ENCODE data around the gene TOR1A.

TOR1A gene

DNA sequence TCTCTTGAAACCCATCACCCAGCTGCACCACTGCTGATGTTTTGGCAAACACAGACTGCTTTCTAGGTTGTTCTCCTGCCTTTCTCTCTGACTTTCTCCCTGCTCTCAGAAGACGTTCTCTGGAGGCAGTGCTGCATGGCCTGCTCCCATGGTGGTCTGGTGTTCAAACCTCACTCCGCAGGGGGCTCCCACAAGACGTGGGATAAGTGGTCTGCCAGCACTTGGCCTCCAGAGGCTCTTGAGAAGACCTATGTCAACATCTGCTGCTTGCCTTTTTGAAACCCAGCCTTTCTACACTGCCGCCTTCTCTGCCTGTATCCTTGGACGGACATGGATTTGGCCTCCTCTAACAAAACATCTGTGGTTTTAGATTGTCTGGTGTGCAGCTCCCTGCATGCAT lies 27.9 kb upstream of the TOR1A start:
- no peak for DNase-seq

DNA sequence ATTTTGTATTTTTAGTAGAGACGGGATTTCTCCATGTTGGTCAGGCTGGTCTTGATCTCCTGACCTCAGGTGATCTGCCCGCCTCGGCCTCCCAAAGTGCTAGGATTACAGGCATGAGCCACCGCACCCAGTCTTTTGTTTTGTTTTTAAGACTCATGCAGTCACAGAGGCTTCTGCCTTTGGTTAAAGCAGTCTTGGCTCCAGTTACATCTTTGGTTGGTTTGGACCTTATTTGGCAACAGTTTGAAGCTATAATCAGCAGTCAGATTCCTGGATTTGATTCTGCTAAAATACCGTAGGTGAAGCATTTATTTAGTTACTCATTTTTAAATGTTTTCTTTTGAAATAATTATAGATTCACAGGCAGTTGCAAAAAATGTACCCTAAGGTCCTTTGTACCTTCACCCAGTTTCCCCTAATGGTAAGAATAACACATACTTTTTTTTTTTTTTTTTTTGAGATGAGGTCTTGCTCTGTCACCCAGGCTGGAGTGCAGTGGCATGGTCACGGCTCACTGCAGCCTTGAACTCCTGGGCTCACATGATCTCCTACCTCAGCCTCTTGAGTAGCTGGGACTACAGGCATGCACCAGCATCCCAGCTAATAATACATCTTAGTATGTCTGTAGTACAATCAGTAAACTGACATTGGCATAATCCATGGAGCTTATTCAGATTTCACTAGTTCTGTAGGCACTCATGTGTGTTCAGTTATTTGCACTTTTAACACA lies 27.1 kb upstream of the TOR1A start:
- DNase-seq: no peak

DNA sequence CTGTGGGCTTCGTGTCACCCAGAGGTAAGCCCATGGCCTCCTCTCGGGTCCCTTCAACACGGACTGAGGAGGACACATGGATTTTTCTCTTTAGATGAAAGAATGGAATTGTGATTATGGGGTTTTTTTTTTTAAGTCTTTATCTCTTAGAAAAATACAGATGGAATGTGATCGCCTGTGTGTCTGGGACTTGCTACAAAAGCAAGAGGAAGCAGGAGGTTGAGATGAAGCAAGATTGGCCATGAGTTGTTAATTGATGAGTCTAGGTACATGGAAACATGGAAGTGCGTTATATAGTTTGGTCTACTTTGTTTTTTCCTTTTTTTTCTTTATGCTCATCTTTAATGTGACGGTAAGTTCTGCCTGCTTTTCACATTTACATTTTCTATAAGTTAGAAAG lies 26.0 kb upstream of the TOR1A start:
- DNase-seq: no peak

DNA sequence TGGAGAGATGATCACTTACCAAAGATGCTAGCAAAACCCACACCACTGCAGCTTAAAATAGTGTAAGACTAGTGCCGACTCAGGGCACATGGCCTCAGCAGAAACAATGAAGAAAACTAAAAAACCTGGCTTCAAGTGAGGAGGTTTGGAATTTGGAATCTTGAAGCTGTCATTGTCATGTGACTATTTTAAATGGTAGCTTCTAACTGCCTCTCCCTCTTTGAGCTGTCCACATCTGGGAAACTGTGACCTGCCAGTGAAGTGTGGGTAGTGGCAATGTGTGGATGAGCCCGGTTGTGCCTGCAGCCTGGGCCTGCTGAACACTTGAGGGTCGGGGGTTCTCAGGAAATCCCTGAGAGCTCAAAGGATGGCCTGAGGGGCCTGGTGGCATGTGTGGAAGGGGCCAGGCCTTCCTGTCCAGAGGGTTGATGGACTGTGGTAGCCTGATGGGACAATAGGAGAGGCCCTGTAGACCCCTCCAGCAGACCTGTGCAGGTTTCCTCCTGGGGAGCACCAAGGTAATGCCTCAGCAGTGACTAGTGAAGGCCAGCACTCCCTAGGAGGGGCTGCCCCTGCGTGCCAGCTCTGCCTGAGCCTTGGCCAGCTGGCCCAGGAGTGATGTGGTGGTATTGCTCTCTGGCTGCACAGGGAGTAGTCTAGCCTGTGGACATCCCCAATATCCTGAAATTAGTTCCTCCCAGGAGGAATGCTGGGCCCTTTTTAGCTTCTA lies 24.9 kb upstream of the TOR1A start:
- DNase-seq: no peak

DNA sequence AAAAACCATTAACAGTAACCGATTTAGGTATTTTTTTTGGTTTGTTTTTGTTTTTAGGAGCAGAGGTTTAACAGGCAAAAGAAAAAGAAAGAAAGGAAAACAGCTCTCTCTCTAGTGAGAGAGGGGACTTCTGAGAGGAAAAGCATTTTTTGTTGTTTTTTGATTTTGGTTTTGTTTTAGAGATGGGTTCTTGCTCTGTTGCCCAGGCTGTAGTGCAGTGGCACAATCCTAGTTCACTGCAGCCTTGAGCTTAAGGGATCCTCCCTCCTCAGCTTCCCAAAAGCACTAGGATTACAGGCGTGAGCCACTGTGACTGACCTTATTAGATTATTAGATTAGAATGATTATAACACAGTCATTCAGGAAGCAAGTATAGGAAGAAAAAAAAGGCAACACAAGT lies 21.4 kb upstream of the TOR1A start:
- DNase-seq: no peak

DNA sequence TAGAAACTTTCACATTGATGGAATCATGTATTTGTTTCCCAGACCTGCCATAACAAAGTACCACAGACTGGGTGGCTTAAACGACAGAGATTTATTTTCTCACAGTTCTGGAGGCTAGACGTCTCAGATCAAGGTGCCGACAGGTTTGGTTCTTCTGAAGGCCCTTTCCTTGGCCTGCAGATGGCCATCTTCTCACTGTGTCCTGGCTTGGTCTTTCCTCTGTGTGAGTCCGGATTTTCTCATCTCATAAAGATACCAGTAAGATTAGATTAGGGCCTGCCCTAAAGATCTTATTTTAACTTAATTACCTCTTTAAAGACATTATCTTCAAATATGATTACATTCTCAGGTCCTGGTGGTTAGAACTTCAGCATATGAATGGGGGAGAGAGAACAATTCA lies 17.1 kb upstream of the TOR1A start:
- DNase-seq: no peak

DNA sequence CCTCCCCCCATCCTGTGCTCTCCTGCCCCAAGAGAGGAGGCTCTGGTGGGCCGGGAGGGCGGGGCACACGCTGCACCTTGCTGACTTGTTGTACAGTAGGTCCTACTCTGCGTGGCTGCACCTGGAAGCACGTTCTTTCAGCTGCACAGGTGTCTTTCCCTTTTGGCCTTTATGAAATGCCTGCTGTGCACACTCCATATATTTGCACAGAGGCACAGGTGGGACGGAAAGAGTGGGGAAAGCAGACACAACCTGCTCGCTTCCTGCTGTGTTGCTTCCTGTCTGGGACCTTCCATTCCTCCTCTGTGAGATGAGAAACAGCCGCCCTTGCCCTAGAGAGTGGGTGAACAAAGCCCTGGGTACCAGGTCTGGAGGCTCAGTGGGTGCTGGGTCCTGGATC lies 16.1 kb upstream of the TOR1A start:
- no peak for DNase-seq

DNA sequence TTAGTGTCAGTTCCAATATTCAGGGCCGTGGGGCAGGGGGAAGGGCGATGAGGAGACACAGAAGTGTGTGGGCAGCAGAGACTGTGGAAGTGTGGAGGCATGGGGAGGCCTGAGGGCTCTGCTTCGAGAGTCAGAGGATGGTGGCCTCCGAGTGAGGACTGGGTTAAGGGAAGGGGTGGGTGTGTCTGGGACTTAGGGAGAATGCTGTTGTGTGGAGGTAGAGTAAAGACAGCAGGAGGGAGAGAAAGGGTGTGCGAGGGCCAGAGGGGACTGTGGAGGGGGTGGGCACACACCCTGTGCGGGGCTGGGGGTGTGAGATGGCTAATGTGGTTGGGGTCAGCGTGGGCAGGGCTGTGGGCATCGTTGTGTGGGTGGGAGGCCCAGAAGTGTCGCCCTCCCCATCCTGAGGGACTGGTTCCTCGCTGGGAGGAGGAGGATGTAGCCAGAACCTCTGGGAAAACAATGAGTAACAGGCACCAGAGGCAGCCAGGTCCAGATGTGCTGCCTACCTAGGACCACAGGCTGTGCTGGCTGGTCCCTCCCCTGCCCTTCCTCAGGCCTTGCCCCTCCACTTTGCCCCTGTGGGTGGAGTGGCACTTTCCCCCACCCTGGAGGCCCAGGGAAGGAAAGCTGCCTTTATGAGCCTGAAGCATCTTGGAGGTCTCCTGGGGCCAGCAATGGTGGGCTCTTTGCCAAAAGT lies 15.5 kb upstream of the TOR1A start:
- DNase-seq: no peak

DNA sequence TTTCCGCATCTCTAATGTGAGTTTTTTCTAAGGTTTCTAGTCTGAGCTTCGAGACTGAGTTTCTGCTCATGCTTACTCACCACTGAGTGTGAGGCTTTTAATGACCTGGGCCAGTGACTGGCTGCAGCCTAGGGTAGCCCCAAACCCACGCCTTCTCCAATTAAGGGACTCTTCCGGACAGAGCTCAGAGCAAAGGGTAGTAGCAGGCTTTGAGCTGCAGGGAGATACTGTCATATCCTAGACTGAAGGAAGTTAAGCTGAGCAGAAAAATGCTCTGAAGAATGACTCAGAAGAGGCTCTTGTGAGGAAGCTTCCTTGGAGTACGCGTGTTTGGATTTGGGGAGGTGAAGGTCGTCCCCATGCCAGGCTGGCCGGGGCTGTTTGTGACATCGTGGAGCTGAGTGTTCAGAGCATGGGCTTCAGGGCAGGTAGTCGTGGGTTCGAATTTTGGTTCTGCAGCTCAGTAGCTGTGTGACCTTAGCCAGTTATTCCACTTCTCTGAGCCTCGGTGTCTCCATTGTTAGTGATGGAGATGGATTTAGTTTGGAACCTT lies 14.8 kb upstream of the TOR1A start:
- DNase-seq: peak; percentile 56

DNA sequence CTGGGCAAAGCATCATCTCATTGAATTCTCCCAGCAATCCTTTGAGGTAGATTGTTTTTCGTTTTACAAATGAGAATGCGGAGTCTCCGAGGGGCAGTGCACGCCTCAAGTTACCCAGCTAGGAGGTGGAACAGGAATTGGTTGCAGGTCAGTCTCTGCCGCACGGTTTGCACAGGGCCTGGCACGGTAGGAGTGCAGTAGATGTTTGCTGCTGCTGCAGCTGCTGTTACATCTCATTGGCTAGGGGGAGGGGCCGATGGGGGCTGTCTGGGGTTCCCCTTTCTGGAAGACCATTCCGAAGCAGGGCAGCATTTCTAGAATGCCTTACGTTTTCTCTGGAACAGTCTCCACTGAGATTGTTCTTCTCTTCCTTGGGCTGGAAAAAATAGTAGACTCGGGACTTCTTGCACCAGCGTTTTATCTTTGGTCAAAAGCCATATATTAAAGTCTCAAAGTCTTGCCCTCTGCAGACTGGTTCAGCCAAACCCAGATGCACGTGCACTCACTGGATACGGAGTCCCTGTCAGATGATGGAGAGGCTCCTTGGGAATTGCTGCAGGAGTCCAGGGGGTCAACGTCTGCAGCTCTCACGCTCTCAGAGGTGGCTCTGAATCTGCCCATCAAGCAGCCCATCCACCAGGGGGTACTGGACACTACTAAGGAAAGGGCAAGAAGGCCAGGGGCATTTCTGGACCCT lies 12.5 kb upstream of the TOR1A start:
- DNase-seq: peak; percentile 64

DNA sequence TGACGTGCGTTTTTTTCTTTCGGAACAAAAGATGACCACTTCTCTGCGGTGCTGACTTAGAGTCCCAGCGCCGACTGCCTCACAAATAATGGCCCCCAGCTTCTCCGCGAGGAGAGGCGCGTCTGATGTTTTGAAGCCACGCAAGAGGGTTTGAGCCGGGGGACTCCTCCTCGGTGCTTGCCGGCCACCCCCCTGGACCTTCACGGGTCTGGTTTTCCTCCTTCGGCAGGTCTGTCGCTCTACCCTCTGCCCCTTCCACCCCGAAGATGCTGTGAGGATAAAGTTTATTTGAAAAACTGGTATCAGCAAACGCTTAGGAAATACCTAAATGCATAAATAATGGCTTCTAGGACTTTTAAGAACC lies 11.9 kb upstream of the TOR1A start:
- DNase-seq: no peak

DNA sequence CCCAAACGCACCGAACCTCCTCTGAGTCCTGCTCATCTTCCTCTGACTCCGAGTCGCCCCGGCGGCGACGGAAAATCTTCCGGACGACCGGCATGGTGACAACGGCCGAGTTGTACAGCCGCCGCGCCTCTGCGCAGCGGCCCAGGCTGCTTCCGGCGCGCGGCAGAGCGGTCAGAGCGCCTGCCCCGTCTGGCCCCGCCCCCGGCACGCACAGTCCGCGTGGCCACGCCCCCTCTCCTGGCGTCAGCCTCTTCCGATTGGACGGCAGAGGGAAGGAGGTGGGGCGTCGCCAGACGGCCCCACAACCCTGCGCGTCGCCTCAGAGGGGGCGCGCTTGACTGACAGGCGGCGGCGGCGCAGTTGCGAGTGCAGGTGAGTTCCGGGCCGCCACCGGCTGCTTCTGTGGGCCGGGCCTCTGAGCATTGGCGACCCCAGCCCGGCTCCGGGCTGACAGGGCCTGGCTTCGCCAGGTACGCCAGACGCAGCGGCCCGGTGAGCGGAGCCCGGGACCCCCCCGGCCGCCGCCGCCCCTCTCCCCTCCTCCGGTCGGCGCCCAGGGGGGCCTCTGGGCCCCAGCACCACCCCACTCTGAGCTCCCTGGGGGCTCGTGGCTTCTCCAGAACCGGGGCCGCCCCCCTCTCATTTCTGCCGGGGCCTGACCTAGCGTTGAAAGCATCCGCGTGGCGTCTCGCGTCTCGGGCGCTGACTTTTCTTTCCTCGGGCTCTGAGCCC lies 11.4 kb upstream of the TOR1A start, which contains the start of the genes C9orf78 and USP20:
Gene C9orf78 (minus strand): TSS at position 148 of the 732 bp plus-strand sequence. CDS start 54 bp downstream, at position 94.
Gene USP20 (plus strand): TSS at position 331 of the 732 bp plus-strand sequence. CDS start 17,098 bp downstream, outside the sequence.
- DNase-seq: peak; percentile 99

DNA sequence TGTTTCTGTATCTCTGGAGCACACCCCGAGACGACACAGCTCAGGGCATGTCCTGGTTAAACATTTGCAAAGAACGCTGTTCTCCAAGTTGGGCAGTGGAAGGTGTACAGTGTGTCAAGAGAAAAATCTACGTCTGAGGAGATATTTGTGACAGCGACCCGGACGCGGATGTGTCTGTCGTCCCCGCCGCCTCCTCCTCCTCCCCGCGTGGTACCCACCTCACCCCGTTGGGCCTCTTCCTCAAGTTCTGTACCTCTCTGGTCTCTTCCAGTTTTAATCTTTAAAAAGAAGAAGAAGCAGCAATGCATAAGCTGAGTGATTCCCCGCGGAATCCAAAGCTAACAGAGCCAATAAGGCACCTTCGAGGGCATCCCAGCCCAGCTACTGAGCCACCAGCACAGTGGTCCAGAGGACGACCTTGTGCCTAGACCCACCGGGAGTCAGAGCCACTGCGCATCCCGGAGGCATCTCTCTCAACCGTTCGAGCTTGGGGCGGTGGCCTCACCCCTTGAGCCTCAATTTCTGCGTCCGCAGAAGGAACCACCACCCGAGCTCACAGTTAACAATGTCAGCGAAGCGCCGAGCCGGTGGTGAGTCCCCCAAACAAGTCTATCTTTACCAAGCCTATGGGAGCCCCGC lies 10.7 kb upstream of the TOR1A start:
- peak; percentile 57 for DNase-seq

DNA sequence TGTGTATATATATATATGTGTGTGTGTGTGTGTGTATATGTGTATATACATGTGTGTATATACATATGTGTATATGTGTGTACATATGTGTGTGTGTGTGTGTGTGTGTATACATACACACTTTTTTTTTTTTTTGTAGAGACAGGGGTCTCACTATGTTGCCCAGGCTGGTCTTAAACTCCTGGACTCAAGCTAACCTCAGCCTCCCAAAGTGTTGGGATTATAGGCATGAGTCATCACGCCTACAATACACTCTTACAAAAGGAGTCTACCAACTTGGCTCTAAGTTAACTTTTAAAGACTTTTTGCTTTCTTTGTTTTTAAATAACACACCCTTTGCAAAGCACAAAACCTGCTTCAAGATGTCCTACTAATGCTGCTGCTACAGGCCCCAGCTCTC lies 9.0 kb upstream of the TOR1A start:
- no peak for DNase-seq

DNA sequence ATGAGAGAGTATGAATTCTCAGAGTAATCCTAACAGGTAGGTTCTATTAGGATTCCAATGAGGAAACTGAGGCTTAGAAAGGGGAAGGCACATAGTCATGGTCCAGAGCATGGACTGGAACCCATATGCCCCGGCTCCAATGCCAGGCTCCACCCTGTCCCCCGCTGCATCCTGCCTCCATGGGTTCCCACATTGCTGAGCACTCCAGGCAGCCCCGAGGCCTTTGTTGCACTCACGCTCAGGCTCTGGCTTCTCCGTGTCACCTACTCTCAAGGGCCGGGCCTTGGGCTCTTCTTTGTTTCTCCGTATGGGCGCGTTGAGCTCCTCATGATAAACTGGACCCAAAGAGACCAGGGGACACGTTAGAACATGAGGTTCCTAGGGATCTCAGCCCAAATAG lies 5.0 kb upstream of the TOR1A start:
- no peak for DNase-seq

DNA sequence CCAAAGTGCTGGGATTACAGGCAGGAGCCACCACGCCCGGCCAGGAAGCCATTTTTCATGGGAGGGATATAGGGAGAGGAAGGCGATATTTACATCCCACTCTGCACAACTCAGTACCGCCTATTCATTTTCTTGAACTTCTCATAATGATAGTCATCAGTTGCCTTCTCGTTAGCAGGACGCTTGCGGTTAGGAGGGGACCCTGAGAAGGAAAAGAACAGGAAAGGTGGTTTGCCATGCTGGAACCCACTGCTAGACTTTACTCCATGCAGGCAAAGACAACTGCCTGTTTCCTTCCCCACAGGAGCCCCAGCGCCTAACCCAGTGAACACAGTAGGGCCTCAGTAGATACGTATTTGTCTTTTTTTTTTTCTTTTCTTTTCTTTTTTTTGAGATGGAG lies 4.1 kb upstream of the TOR1A start:
- no peak for DNase-seq

DNA sequence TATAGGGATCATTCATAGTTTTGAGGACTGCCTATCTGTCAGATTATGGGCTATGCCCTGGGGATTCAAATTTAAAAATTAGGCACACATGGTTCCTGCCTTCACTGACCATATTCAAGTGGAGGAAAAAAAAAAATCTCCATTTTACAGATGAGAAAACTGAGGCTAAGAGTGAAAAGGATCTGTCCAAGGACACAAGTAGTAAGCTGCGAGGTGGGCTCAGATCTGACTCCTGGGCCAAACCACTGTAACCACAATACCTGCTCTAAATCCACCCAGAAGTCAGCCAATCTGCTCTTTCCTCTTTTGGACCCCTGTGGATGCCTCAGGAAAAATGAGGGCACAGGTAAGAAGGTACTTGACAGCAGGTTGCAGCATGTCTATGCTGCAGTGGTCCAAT lies 2.8 kb upstream of the TOR1A start:
- no peak for DNase-seq

DNA sequence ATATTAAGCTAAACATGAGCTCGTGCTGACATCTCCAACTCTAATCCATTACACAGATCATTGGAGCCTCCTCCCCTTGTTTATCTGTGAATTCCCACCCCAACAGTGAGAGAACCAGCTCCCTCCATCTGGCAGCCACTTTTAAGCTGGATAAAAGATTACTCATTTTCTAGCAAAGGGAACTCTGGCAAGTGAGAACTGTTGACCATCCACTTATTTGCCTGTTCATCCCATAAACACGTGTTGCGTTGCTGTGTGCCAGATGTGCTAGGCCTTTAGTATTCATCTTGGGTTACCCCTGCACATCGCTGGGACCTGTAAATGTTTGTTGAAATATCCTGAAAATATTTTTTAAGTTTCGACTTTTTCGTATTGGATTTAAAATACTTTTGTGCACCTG lies 2.4 kb upstream of the TOR1A start:
- DNase-seq: no peak

DNA sequence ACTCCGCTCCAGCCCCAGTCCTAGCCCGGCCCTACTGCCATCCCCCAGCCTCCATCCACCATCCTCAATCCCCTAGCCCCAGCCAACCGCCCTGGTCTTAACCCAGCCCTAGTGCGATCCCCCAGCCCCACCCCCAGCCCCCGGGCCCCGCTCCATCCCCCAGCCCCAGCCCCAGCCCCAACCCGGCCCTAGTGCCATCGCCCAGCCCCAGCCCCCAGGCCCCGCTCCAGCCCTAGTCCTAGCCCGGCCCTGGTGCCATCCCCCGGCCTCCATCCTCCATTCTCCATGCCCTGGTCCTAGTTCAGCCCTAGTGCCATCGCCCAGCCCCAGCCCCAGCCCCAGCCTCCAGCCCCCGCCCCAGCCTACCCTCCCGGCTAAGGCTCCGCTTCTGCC lies 398 bp downstream of the TOR1A start:
- no peak for DNase-seq

DNA sequence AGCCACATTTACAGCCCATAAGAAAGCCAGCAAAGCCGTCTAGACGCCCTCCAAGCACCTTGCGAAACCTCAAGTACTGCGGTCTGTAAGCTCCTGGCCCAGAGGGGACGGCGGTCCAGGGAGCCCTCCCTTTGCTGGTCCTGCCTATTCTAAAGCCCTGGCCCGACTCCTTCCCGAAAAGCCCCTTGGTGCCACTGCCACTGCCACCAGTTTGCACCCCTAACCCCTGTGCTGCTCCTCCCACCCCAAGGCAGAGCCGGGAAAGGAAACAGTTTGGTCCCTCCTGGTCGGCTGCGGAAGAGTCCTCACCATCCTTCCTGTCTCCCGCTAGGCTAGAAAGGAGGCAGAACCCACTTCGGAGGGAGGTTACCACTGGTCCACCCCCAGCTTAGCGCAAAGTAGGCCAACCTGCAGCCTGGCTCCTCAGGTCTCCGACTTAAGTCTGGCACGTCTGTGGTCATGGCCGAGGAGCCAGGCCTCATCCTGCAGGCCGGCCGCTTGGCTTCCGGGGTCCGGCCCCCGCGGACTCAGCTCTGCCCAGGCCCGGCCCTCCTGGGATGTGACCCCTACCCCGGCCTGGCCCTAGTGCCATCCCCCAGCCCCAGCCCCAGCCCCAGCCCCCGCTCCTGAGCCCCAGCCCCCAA lies 916 bp downstream of the TOR1A start:
- DNase-seq: peak; percentile 52
